Neuron (in vitro differentiated cells): ENCODE data around the gene RAPGEF6.

Experiments used
- H2AFZ ChIP-seq: one replicate; pipeline ENCODE4 v1.6.1; 2013; ENCODE audit warnings: low read depth, mild to moderate bottlenecking, inconsistent platforms, low read length, moderate library complexity
- H3K27me3 ChIP-seq: one replicate; pipeline ENCODE4 v1.6.1; 2013; ENCODE audit warnings: low read length; ENCODE audit not compliant: insufficient read depth
- H3K36me3 ChIP-seq: one replicate; pipeline ENCODE4 v1.6.1; 2013; ENCODE audit warnings: low read length; ENCODE audit not compliant: insufficient read depth
- H3K4me1 ChIP-seq: one replicate; pipeline ENCODE4 v1.6.1; 2013; ENCODE audit warnings: low read length; ENCODE audit not compliant: insufficient read depth
- H3K4me3 ChIP-seq: 2 replicates; pipeline ENCODE4 v1.5.1; 2013; ENCODE audit warnings: mild to moderate bottlenecking, low read length, moderate library complexity
- H3K9me3 ChIP-seq: one replicate; pipeline ENCODE4 v1.6.1; 2013; ENCODE audit warnings: low read length

RAPGEF6 gene

GRCh38 chr5:131475541-131475941, 159.5 kb downstream of the RAPGEF6 start:
- Histone ChIP-seq H3K4me3 (no peak overlapping the region), H3K9me3 (no peaks in the 10 kb centered on the region), H3K27me3 (no peaks in the 10 kb centered on the region), H2AFZ (no peak overlapping the region), H3K4me1 (no peaks in the 10 kb centered on the region), H3K36me3 (peaks cover 18% of the 10 kb centered on the region)

GRCh38 chr5:131473731-131474130, 161.3 kb downstream of the RAPGEF6 start:
- no peak overlapping the region for H3K4me3 ChIP-seq
- H3K27me3 ChIP-seq, result no peaks in the 10 kb centered on the region
- no peak overlapping the region for H2AFZ ChIP-seq
- H3K36me3 ChIP-seq, result peaks cover 13% of the 10 kb centered on the region
- H3K4me1 ChIP-seq, result no peaks in the 10 kb centered on the region
- H3K9me3 ChIP-seq, result no peaks in the 10 kb centered on the region

DNA sequence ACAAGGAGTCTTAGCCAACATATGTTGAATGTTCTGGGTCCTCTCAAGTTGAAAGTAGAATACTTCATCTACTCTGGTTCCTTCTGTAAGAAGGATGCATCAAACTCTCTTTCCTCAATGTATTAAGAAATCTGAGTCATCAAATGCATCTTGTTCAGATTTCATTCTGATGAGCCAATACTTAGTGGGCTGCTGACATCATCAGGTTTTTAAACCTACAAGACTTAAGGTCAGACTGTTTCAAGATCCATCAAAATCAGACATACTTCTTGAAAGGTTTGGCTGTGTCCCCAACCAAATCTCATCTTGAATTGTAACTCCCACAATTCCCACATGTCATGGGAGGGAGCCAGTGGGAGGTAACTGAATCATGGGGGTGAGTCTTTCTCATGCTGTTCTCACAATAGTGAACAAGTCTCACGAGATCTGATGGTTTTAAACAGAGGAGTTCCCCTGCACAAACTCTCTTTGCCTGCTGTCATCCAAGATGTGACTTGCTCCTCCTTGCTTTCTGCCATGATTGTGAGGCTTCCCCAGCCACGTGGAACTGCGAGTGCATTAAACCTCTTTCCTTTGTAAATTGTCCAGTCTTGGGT, 168.8 kb downstream of the RAPGEF6 start:
- no peak overlapping the region for H2AFZ ChIP-seq
- no peaks in the 10 kb centered on the region for H3K27me3 ChIP-seq
- no peaks in the 10 kb centered on the region for H3K9me3 ChIP-seq
- no peak overlapping the region for H3K4me3 ChIP-seq
- no peaks in the 10 kb centered on the region for H3K4me1 ChIP-seq
- peaks cover 27% of the 10 kb centered on the region for H3K36me3 ChIP-seq

- no peak overlapping the region for H2AFZ ChIP-seq
- H3K4me3 ChIP-seq, result no peak overlapping the region
- H3K36me3 ChIP-seq, result peaks cover 27% of the 10 kb centered on the region
- no peaks in the 10 kb centered on the region for H3K9me3 ChIP-seq
- no peaks in the 10 kb centered on the region for H3K4me1 ChIP-seq
- no peaks in the 10 kb centered on the region for H3K27me3 ChIP-seq
These were observed 171.4 kb downstream of the RAPGEF6 start for GRCh38 chr5:131463656-131464055.

GRCh38 chr5:131462454-131462853, 172.6 kb downstream of the RAPGEF6 start:
- no peaks in the 10 kb centered on the region for H3K4me1 ChIP-seq
- H3K27me3 ChIP-seq, result no peaks in the 10 kb centered on the region
- no peak overlapping the region for H2AFZ ChIP-seq
- H3K9me3 ChIP-seq, result no peaks in the 10 kb centered on the region
- peaks cover 24% of the 10 kb centered on the region for H3K36me3 ChIP-seq
- H3K4me3 ChIP-seq, result no peak overlapping the region

GRCh38 chr5:131461742-131462141, 173.3 kb downstream of the RAPGEF6 start:
- Histone ChIP-seq H3K4me3 (no peak overlapping the region), H3K36me3 (peaks cover 24% of the 10 kb centered on the region), H2AFZ (no peak overlapping the region), H3K9me3 (no peaks in the 10 kb centered on the region), H3K4me1 (no peaks in the 10 kb centered on the region), H3K27me3 (no peaks in the 10 kb centered on the region)

- Histone ChIP-seq H3K36me3 (peaks cover 21% of the 10 kb centered on the region), H3K9me3 (no peaks in the 10 kb centered on the region), H3K4me3 (no peak overlapping the region)
These were observed 174.0 kb downstream of the RAPGEF6 start for GRCh38 chr5:131460867-131461572.

GRCh38 chr5:131460133-131460532, 174.9 kb downstream of the RAPGEF6 start:
- no peaks in the 10 kb centered on the region for H3K27me3 ChIP-seq
- H3K36me3 ChIP-seq, result peaks cover 28% of the 10 kb centered on the region
- H3K4me3 ChIP-seq, result no peak overlapping the region
- no peaks in the 10 kb centered on the region for H3K4me1 ChIP-seq
- no peak overlapping the region for H2AFZ ChIP-seq
- no peaks in the 10 kb centered on the region for H3K9me3 ChIP-seq

More at GRCh38 chr5:131460867-131461572, 174.0 kb downstream of the RAPGEF6 start:
- Histone ChIP-seq H3K27me3 (no peaks in the 10 kb centered on the region), H2AFZ (no peak overlapping the region), H3K4me1 (no peaks in the 10 kb centered on the region)

DNA sequence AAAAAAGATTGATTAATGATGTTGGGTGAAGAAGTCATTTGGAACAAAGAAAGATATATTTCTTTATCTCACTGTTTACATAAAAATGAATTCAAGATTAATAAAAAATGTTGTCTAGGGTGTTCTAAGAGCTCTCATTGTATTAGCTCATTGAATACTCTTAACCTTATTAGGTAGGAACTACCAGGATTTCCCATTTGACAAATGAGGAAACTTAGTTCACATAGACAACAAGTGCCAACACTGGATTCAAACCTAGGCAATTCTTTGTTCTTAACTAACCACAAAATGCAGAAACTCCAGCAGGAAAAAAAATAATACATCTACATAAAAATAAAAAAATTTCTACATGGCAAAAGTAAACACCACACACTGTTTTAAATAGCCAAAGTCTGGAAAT, 175.8 kb downstream of the RAPGEF6 start:
- H2AFZ ChIP-seq, result no peak overlapping the region
- peaks cover 31% of the 10 kb centered on the region for H3K36me3 ChIP-seq
- no peaks in the 10 kb centered on the region for H3K4me1 ChIP-seq
- no peaks in the 10 kb centered on the region for H3K9me3 ChIP-seq
- H3K4me3 ChIP-seq, result no peak overlapping the region
- H3K27me3 ChIP-seq, result no peaks in the 10 kb centered on the region

- H3K9me3 ChIP-seq, result no peaks in the 10 kb centered on the region
- H3K4me1 ChIP-seq, result no peaks in the 10 kb centered on the region
- H3K4me3 ChIP-seq, result no peak overlapping the region
- H3K27me3 ChIP-seq, result no peaks in the 10 kb centered on the region
- no peak overlapping the region for H2AFZ ChIP-seq
- H3K36me3 ChIP-seq, result peaks cover 29% of the 10 kb centered on the region
These were observed 177.8 kb downstream of the RAPGEF6 start for GRCh38 chr5:131457193-131457592.

- peaks cover 38% of the 10 kb centered on the region for H3K36me3 ChIP-seq
These were observed 184.1 kb downstream of the RAPGEF6 start for GRCh38 chr5:131450941-131451340.

GRCh38 chr5:131441184-131441583, 193.8 kb downstream of the RAPGEF6 start:
- peaks cover 71% of the 10 kb centered on the region for H3K36me3 ChIP-seq

More at GRCh38 chr5:131450941-131451340, 184.1 kb downstream of the RAPGEF6 start:
- H3K9me3 ChIP-seq, result no peaks in the 10 kb centered on the region
- H3K4me3 ChIP-seq, result no peak overlapping the region
- H3K4me1 ChIP-seq, result no peaks in the 10 kb centered on the region
- no peaks in the 10 kb centered on the region for H3K27me3 ChIP-seq
- no peak overlapping the region for H2AFZ ChIP-seq

GRCh38 chr5:131436081-131436480, 198.9 kb downstream of the RAPGEF6 start:
- H3K36me3 ChIP-seq, result peaks cover 73% of the 10 kb centered on the region
- H3K4me3 ChIP-seq, result no peak overlapping the region
- no peaks in the 10 kb centered on the region for H3K4me1 ChIP-seq
- H2AFZ ChIP-seq, result no peak overlapping the region
- H3K27me3 ChIP-seq, result no peaks in the 10 kb centered on the region
- H3K9me3 ChIP-seq, result peaks cover 3% of the 10 kb centered on the region

More at GRCh38 chr5:131441184-131441583, 193.8 kb downstream of the RAPGEF6 start:
- H3K27me3 ChIP-seq, result no peaks in the 10 kb centered on the region
- H2AFZ ChIP-seq, result no peak overlapping the region
- H3K4me1 ChIP-seq, result no peaks in the 10 kb centered on the region
- H3K9me3 ChIP-seq, result no peaks in the 10 kb centered on the region
- H3K4me3 ChIP-seq, result no peak overlapping the region
